Lung (tissue), 12 donors: ENCODE measurements around the gene KCNN2. TPM values are rescaled to one million over a fixed set of nuclear protein-coding genes. Genes with fewer than 3 reads are reported as not detected.

ENCODE experiments used
- ATAC-seq: fragments of 200-7000 bp; cut with Tn5 transposase; one replicate; pipeline ENCODE4 v1.9.1; 2020; ENCODE audit warnings: moderate number of reproducible peaks; ENCODE audit not compliant: insufficient read depth, low FRiP score
- DNase-seq, 3 donors: peaks; one replicate each; pipeline ENCODE4 v3.0.0-alpha.2; 2013 to 2017
- H3K27ac ChIP-seq, 2 donors: one replicate each; pipeline ENCODE4 v1.5.1; 2013; ENCODE audit warnings: mild to moderate bottlenecking in 2 of 2, moderate library complexity in 2 of 2, control low read depth in 1 of 2, inconsistent platforms in 1 of 2, low read depth in 1 of 2, low read length in 1 of 2
- H3K27me3 ChIP-seq, 3 donors: one replicate each; pipeline ENCODE4 v1.5.1; 2013; ENCODE audit warnings: low read length in 2 of 3; ENCODE audit not compliant: control insufficient read depth in 3 of 3, insufficient read depth in 3 of 3
- H3K36me3 ChIP-seq, 4 donors: one replicate each; pipeline ENCODE4 v1.5.1; 2013; ENCODE audit warnings: low read length in 4 of 4, mild to moderate bottlenecking in 1 of 4, moderate library complexity in 1 of 4; ENCODE audit not compliant: control insufficient read depth in 4 of 4, insufficient read depth in 4 of 4
- H3K4me1 ChIP-seq, 5 donors: one replicate each; pipeline ENCODE4 v1.5.1; 2013; ENCODE audit warnings: low read length in 5 of 5, mild to moderate bottlenecking in 2 of 5, moderate library complexity in 1 of 5; ENCODE audit not compliant: control insufficient read depth in 5 of 5, insufficient read depth in 5 of 5
- H3K4me3 ChIP-seq: one replicate; pipeline ENCODE4 v1.5.1; 2013; ENCODE audit warnings: mild to moderate bottlenecking, control low read depth, moderate library complexity
- H3K9ac ChIP-seq, 2 donors: one replicate each; pipeline ENCODE4 v1.5.1; 2013; ENCODE audit warnings: low read length in 2 of 2, control low read depth in 1 of 2; ENCODE audit not compliant: insufficient read depth in 1 of 2
- H3K9me3 ChIP-seq, 4 donors: one replicate each; pipeline ENCODE4 v1.5.1; 2013; ENCODE audit warnings: low read length in 3 of 4, mild to moderate bottlenecking in 1 of 4, moderate library complexity in 1 of 4; ENCODE audit not compliant: control insufficient read depth in 4 of 4, insufficient read depth in 3 of 4
- CTCF ChIP-seq: IDR thresholded peaks from 2 replicates; pipeline ENCODE4 v1.5.1; 2012; ENCODE audit warnings: mild to moderate bottlenecking; ENCODE audit errors: control extremely low read depth, extremely low read depth
- WGBS, 2 donors: extraction: QIAGEN DNeasy Blood & Tissue Kit; methylation state at CpG; one replicate each; pipeline ENCODE4 v1.1.7; 2013; 5-methylcytosine and 5-hydroxymethylcytosine counted together
- polyA plus RNA-seq, 2 donors: library from polyadenylated mRNA; stranded (reverse); fragments of 200-250 nt; gene quantifications; one replicate each; pipeline ENCODE4 v1.2.1, GENCODE V29; 2013
- total RNA-seq, 2 donors: library from RNA; depleted of rRNA in 1 of 2; stranded (reverse); fragments of >200 nt in 1 of 2; gene quantifications; one replicate each; pipeline ENCODE4 v1.2.1, GENCODE V29; 2014 to 2021
- donor health status: control.
- donor health status: control.
- donor health status: Bipolar disorder and iron deficiency.
- donor health status: healthy.
- donor health status: DM: yes; HTN: yes; CAD: no.

KCNN2 gene
- total and polyA plus RNA-seq, 4 donors = 0.74 to 4.9 (median 2.4) TPM

DNA sequence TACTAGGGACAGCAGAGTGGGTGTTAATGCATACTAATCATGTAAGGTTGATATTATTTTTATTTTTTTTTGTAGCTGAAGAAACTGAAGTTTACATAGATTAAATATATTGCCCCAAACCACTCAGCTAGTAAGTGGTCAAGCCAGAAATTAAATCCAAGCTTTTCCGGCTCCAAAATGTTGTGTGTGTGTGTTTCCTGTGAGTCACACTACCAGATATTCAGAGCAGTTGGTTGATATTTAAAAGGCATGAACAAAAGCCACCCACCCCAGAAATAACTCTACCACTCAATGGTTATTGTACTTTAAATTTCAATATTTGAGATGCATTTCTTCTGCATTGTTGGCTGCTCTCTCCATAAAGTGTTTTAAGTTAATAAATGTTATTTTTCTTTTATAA is 29.5 kb downstream of the KCNN2 start:
- DNase-seq (no peak), ATAC-seq (no peak)
- Histone ChIP-seq H3K36me3 (no peaks in the 10 kb centered on the region), H3K27ac (no peak overlapping the region), H3K4me1 (no peaks in the 10 kb centered on the region), H3K9me3 (no peaks in the 10 kb centered on the region), H3K27me3 (no peaks in the 10 kb centered on the region), H3K9ac (no peak overlapping the region), H3K4me3 (no peak overlapping the region)
- 62 to 76% methylated on average over 1 of the region's 1 CpG for WGBS, 2 donors
- no peak for TF ChIP-seq CTCF

DNA sequence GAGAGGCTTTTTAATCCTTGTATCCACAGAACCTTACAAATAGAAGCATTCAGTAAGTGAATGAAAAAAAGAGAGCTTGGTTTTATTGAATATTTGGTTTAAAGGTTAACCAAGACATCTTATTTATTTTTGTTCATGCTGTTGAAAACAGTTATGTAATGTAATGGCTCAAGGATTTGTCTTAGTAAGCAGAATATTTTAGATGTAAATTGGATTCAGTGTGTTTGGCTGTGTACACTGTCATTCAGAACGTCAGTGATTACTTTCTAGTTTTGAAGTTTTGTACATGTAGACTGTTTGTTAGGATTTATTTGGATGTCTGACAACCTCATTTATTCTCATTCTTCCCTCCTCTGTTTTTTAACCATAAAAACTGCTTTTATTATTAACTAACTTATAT is 31.3 kb downstream of the KCNN2 start:
- Histone ChIP-seq H3K27me3 (no peaks in the 10 kb centered on the region), H3K4me1 (no peaks in the 10 kb centered on the region), H3K9ac (no peak overlapping the region), H3K36me3 (no peaks in the 10 kb centered on the region), H3K27ac (no peak overlapping the region), H3K4me3 (no peak overlapping the region), H3K9me3 (no peaks in the 10 kb centered on the region)
- WGBS, 2 donors = 43 to 58% methylated on average over 1 of the region's 1 CpG
- TF ChIP-seq CTCF = no peak
- no peak for DNase-seq
- ATAC-seq = no peak

DNA sequence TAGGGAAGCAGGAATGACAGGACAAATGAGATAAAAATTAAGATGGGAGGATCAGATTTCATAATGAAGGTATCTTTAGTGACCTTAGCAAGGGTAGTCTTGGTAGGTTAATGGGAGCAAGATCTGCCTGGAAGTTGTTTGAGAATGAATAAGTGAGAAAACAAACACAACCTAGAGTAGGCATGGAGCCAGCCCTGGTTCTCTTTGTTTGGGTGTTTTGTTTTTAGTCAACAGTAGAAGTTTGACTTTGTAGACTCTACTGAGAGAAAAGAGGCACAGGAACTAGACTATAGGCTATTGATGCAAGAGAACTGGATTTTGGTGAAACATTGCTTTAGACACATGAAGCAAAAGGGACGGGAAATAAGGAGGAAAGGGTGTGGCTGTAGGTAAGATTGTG is 40.3 kb downstream of the KCNN2 start:
- Histone ChIP-seq H3K36me3 (no peaks in the 10 kb centered on the region), H3K27ac (no peak overlapping the region), H3K27me3 (no peaks in the 10 kb centered on the region), H3K4me3 (no peak overlapping the region), H3K4me1 (no peaks in the 10 kb centered on the region), H3K9ac (no peak overlapping the region), H3K9me3 (no peaks in the 10 kb centered on the region)
- ATAC-seq = no peak
- DNase-seq = no peak
- TF ChIP-seq CTCF = no peak
- 67 to 74% methylated on average over 1 of the region's 1 CpG for WGBS, 2 donors

GRCh38 chr5:114407783-114408182 is 45.9 kb downstream of the KCNN2 start:
- Histone ChIP-seq H3K9ac (no peak overlapping the region), H3K4me3 (no peak overlapping the region), H3K4me1 (no peaks in the 10 kb centered on the region), H3K27ac (no peak overlapping the region), H3K27me3 (no peaks in the 10 kb centered on the region), H3K36me3 (no peaks in the 10 kb centered on the region), H3K9me3 (no peaks in the 10 kb centered on the region)
- WGBS, 2 donors = 82 to 87% methylated on average over 3 of the region's 3 CpGs
- no peak for TF ChIP-seq CTCF
- no peak for ATAC-seq
- no peak for DNase-seq
